ENCODE measurements around the gene CCL3. TPM values are rescaled to one million over a fixed set of nuclear protein-coding genes. Genes with fewer than 3 reads are reported as not detected.

Gene CCL3
- polyA plus RNA-seq, 1 donor (not counting 4 experiments of a cell fraction or from before 2014, with no cell fraction given): not detected

- dilution Hi-C loops (cut with MboI; ENCODE audit: extremely low pct_ligation_motif_present, low sequenced_read_pairs): no loop called here
Observed at GRCh38 chr17:36048066-36048465, 41.9 kb downstream of the CCL3 start.

More at GRCh38 chr17:36048066-36048465, 41.9 kb downstream of the CCL3 start:
- Histone ChIP-seq H4K20me1 (ENCODE audit: control insufficient read depth, extremely low read depth, insufficient read depth, low read length) (no peaks in the 10 kb centered on the region), H3K27me3 (ENCODE audit: control insufficient read depth, extremely low read depth, insufficient read depth, low read length) (no peaks in the 10 kb centered on the region), H3K27ac (ENCODE audit: control insufficient read depth, insufficient read depth, low read length) (no peak overlapping the region), H3K36me3 (ENCODE audit: control insufficient read depth in 2 of 2, extremely low read depth in 1 of 2, insufficient read depth in 2 of 2, low read length in 2 of 2) (no peaks in the 10 kb centered on the region), H3K4me1 (ENCODE audit: control insufficient read depth, extremely low read depth, insufficient read depth, low read length) (no peaks in the 10 kb centered on the region), H2AFZ (ENCODE audit: control insufficient read depth, low read length) (no peak overlapping the region), H3K4me2 (ENCODE audit: control insufficient read depth, extremely low read depth, insufficient read depth, low read depth, low read length) (no peak overlapping the region), H3K4me3 (ENCODE audit: control insufficient read depth in 2 of 3, extremely low read depth in 1 of 3, insufficient read depth in 2 of 3, low read depth in 1 of 3, low read length in 3 of 3) (no peak overlapping the region), H3K9me3 (ENCODE audit: control insufficient read depth, low read depth, low read length) (no peaks in the 10 kb centered on the region), H3K9me1 (ENCODE audit: control insufficient read depth, extremely low read depth, insufficient read depth, low read length) (no peaks in the 10 kb centered on the region), H3K9ac (ENCODE audit: control insufficient read depth, extremely low read depth, insufficient read depth, low read length) (no peak overlapping the region), H3K79me2 (ENCODE audit: control insufficient read depth, insufficient read depth, low read length) (no peaks in the 10 kb centered on the region)
- no peak for FAIRE-seq
- no peak for DNase-seq (ENCODE audit: low read depth, low spot score)
- TF ChIP-seq EZH2 (IDR thresholded peaks at IDR 0.05; ENCODE audit: low read length) (no peak), CTCF (optimal IDR thresholded peaks at IDR 0.05 in 1 of 3, IDR thresholded peaks at IDR 0.05 in 1 of 3, conservative IDR thresholded peaks at IDR 0.05 in 1 of 3; ENCODE audit: extremely low read depth in 1 of 3, insufficient read depth in 2 of 3, low read length in 3 of 3) (no peak)

Small RNA genes lying within 50 kb of the gene (small RNA-seq; reads per million reads assigned to genes)
- 0 reads per million in 3 experiments for gene RN7SL301P (ENCODE audit: insufficient read length in 3 of 3, low read depth in 3 of 3, low replicate concordance in 1 of 3)

Other genes with a start within 250 kb of the CCL3 start
- not detected in 3 replicates for gene HEATR9, start 221.3 kb downstream of the CCL3 start, polyA plus RNA-seq
- 0.37 to 0.46 TPM (median 0.46 TPM) in 3 replicates for gene CCL5, start 209.8 kb downstream of the CCL3 start, polyA plus RNA-seq
- 0.40 to 1.1 TPM (median 0.87 TPM) in 3 replicates for gene RDM1, start 159.4 kb downstream of the CCL3 start, polyA plus RNA-seq
- not detected in 3 replicates for gene LYZL6, start 146.4 kb downstream of the CCL3 start, polyA plus RNA-seq
- gene CCL16, start 108.6 kb downstream of the CCL3 start, polyA plus RNA-seq: not detected in 3 replicates
- not detected in 3 replicates for gene CCL14, start 103.4 kb downstream of the CCL3 start, polyA plus RNA-seq
- not detected in 3 replicates for gene CCL15, start 88.6 kb downstream of the CCL3 start, polyA plus RNA-seq
- not detected in 3 replicates for gene CCL23, start 72.2 kb downstream of the CCL3 start, polyA plus RNA-seq
- gene CCL18, start 25.9 kb downstream of the CCL3 start, polyA plus RNA-seq: not detected in 3 replicates
- 0.21 TPM in 1 of 3 replicates, not detected in the others for gene CCL4, start 13.7 kb upstream of the CCL3 start, polyA plus RNA-seq
- gene TBC1D3B, start 86.5 kb upstream of the CCL3 start, polyA plus RNA-seq: 0.71 to 2.0 TPM (median 0.71 TPM) in 3 replicates
- gene CCL3L1, start 106.6 kb upstream of the CCL3 start, polyA plus RNA-seq: not detected in 3 replicates
- 0.23 TPM in 1 of 3 replicates, not detected in the others for gene CCL4L2, start 120.9 kb upstream of the CCL3 start, polyA plus RNA-seq
- gene TBC1D3I, start 174.4 kb upstream of the CCL3 start, polyA plus RNA-seq: 0.03 TPM in 1 of 3 replicates, not detected in the others
- not detected in 3 replicates for gene TBC1D3G, start 233.7 kb upstream of the CCL3 start, polyA plus RNA-seq

All from keratinocyte (primary cell).